Osteocyte (in vitro differentiated cells): ENCODE measurements around the gene NHSL2. TPM values are rescaled to one million over a fixed set of nuclear protein-coding genes. Genes with fewer than 3 reads are reported as not detected.

Source experiments
- DNase-seq: peaks from one replicate; pipeline ENCODE4 v3.0.0; 2021; ENCODE audit warnings: mixed read lengths; ENCODE audit not compliant: unreplicated experiment; ENCODE audit errors: extremely low spot score
- H3K27ac Mint-ChIP-seq: one replicate; pipeline ENCODE4 v1.8.0; 2021; ENCODE audit warnings: mild to moderate bottlenecking, mixed read lengths; ENCODE audit not compliant: unreplicated experiment
- H3K27me3 Mint-ChIP-seq: one replicate; pipeline ENCODE4 v1.8.0; 2021; ENCODE audit warnings: mixed read lengths; ENCODE audit not compliant: unreplicated experiment
- H3K36me3 Mint-ChIP-seq: one replicate; pipeline ENCODE4 v1.8.0; 2021; ENCODE audit warnings: mixed read lengths; ENCODE audit not compliant: unreplicated experiment
- H3K4me1 Mint-ChIP-seq: one replicate; pipeline ENCODE4 v1.8.0; 2021; ENCODE audit warnings: mixed read lengths; ENCODE audit not compliant: unreplicated experiment
- H3K4me3 Mint-ChIP-seq: one replicate; pipeline ENCODE4 v1.8.0; 2021; ENCODE audit warnings: mild to moderate bottlenecking, moderate library complexity, mixed read lengths; ENCODE audit not compliant: unreplicated experiment
- H3K9me3 Mint-ChIP-seq: one replicate; pipeline ENCODE4 v1.8.0; 2021; ENCODE audit warnings: mixed read lengths; ENCODE audit not compliant: unreplicated experiment
- total RNA-seq: library from RNA; stranded (reverse); gene quantifications from 2 replicates; pipeline ENCODE4 v1.2.1, GENCODE V29; 2021
- TF ChIP-seq, protein P1 (sequence below): fragments of 200-600 bp; sonication (generic); IDR thresholded peaks from 2 replicates; pipeline ENCODE4 v1.5.0; 2021; ENCODE audit warnings: antibody characterized with exemption, mild to moderate bottlenecking, moderate library complexity

The NHSL2 gene
- total RNA-seq, 1 donor from 2014 or later = 7.3 TPM

DNA sequence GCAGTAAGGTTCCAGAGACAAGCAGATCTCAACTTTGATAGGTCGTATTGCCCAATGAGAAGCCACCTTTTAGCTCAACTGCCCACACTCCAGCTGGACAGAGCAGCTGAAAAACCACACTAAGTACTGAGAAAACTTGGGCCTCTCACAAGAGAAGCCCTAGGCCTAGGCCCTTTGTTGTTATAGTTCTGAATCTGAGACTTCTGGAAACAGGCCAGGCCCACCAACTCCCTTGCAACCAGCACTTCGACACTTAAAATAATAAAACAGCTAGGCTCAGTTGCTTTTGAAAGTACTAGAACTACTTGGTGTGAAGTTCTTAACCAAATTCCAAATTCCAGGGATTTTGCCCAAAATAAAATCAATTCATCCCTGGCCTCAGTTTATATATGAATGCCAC lies 234.5 kb downstream of the NHSL2 start:
- H3K27ac Mint-ChIP-seq = no peak overlapping the region
- no peak for DNase-seq
- TF ChIP-seq, protein P1, sequence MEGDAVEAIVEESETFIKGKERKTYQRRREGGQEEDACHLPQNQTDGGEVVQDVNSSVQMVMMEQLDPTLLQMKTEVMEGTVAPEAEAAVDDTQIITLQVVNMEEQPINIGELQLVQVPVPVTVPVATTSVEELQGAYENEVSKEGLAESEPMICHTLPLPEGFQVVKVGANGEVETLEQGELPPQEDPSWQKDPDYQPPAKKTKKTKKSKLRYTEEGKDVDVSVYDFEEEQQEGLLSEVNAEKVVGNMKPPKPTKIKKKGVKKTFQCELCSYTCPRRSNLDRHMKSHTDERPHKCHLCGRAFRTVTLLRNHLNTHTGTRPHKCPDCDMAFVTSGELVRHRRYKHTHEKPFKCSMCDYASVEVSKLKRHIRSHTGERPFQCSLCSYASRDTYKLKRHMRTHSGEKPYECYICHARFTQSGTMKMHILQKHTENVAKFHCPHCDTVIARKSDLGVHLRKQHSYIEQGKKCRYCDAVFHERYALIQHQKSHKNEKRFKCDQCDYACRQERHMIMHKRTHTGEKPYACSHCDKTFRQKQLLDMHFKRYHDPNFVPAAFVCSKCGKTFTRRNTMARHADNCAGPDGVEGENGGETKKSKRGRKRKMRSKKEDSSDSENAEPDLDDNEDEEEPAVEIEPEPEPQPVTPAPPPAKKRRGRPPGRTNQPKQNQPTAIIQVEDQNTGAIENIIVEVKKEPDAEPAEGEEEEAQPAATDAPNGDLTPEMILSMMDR = no peak
- no peaks in the 10 kb centered on the region for H3K27me3 Mint-ChIP-seq
- H3K36me3 Mint-ChIP-seq = peaks cover 4% of the 10 kb centered on the region
- H3K4me3 Mint-ChIP-seq = no peak overlapping the region
- no peaks in the 10 kb centered on the region for H3K9me3 Mint-ChIP-seq
- peaks cover 8% of the 10 kb centered on the region for H3K4me1 Mint-ChIP-seq

DNA sequence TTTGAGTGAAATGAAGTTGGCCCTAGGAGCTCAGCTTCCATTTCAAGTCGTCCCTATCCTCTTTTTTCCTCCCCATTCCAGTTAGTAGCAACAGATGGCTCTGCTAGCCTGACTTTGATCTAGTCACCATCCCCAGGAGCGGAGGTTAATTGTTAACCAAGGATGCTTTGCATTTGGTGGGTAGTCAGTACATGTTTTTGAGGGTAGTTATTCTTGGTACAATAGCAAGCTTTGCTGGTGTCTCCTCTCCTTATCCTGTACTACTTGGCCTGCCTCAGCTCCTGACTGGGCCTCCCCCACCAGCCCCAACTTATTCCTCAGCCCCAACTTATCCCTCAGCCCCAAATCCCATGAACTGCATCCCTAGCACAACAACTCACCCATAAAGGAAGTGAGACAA lies 235.9 kb downstream of the NHSL2 start:
- Mint-ChIP-seq H3K27me3 (no peaks in the 10 kb centered on the region), H3K4me3 (no peak overlapping the region), H3K9me3 (no peaks in the 10 kb centered on the region), H3K36me3 (peaks cover 3% of the 10 kb centered on the region), H3K27ac (no peak overlapping the region), H3K4me1 (peaks cover 8% of the 10 kb centered on the region)
- TF ChIP-seq, protein P1 = no peak
- no peak for DNase-seq

DNA sequence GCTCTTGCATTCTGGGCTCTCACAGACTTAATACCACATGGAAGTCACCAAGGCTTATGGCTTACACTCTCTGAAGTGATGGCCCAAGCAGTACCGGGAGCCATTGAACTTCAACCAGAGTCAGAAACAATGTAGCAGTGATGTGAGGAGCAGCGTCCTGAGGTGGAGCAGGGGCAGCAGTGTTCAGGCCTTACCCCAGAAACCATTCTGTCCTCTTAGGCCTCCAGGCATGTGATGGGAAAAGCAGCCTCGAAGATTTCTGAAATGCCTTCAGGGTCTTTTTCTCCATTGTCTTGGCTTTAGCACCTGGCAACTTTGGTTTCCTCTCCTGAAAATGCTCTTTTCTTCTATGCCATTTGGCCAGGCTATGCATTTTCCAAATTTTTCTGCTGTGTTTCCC lies 248.1 kb downstream of the NHSL2 start:
- H3K36me3 Mint-ChIP-seq = no peaks in the 10 kb centered on the region
- H3K4me1 Mint-ChIP-seq = no peaks in the 10 kb centered on the region
- H3K4me3 Mint-ChIP-seq = no peak overlapping the region
- peaks cover 14% of the 10 kb centered on the region for H3K9me3 Mint-ChIP-seq
- H3K27me3 Mint-ChIP-seq = no peaks in the 10 kb centered on the region
- no peak overlapping the region for H3K27ac Mint-ChIP-seq
- TF ChIP-seq, protein P1 = no peak
- DNase-seq = no peak

DNA sequence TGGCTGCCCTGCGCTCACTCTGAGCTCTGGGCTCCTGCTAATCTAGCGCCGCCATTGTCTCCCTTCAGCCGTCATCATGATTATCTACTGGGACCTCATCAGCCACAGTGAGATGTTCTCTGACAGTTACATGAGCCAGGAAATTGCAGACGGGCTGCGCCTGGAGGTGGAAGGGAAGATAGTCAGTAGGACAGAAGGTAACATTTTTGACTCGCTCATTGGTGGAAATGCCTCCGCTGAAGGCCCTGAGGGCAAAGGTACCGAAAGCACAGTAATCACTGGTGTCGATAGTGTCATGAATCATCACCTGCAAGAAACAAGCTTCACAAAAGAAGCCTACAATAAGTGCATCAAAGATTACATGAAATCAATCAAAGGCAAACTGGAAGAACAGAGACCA lies 249.1 kb downstream of the NHSL2 start:
- TF ChIP-seq, protein P1 = no peak
- Mint-ChIP-seq H3K9me3 (peaks cover 14% of the 10 kb centered on the region), H3K27ac (no peak overlapping the region)

DNA sequence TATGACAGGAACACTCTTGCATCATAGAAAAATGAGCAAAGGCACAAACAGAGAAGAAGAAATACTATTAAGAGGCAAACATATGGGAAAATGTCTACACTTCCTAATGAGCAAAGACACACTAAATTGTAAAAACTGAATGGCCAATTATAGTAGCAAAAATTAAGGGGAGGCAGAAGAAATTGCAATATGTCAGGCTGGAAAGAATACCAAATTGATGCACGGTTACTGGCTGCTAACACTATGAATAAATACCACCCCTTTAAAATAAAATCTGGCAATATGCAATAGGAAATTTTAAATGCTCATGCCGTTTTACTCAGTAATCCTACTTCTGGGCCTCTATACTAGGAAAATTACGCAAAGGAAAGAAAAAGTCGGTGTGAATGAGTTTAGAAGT lies 254.9 kb downstream of the NHSL2 start:
- DNase-seq = no peak
- TF ChIP-seq, protein P1 = no peak
- Mint-ChIP-seq H3K27ac (no peak overlapping the region), H3K27me3 (peaks cover 4% of the 10 kb centered on the region), H3K36me3 (no peaks in the 10 kb centered on the region), H3K9me3 (no peaks in the 10 kb centered on the region), H3K4me3 (no peak overlapping the region), H3K4me1 (no peaks in the 10 kb centered on the region)

More for the DNA sequence above, 249.1 kb downstream of the NHSL2 start:
- Mint-ChIP-seq H3K36me3 (no peaks in the 10 kb centered on the region), H3K27me3 (peaks cover 1% of the 10 kb centered on the region), H3K4me1 (no peaks in the 10 kb centered on the region), H3K4me3 (no peak overlapping the region)
- no peak for DNase-seq
